Lower leg skin (tissue), 3 donors: ENCODE measurements around the gene TKTL1.

Experiments
- POLR2A ChIP-seq, 2 donors: fragments of 450-650 bp; IDR thresholded peaks; one replicate each; pipeline ENCODE4 v1.6.1; 2016 to 2017; ENCODE audit warnings: antibody characterized with exemption in 2 of 2, mild to moderate bottlenecking in 1 of 2, moderate library complexity in 1 of 2
- TF ChIP-seq, protein P1 (sequence below), 3 donors: fragments of 450-650 bp; IDR thresholded peaks; one replicate each; pipeline ENCODE4 v1.5.1; 2016; ENCODE audit warnings: antibody characterized with exemption in 3 of 3, mild to moderate bottlenecking in 3 of 3, moderate library complexity in 2 of 3

DNA sequence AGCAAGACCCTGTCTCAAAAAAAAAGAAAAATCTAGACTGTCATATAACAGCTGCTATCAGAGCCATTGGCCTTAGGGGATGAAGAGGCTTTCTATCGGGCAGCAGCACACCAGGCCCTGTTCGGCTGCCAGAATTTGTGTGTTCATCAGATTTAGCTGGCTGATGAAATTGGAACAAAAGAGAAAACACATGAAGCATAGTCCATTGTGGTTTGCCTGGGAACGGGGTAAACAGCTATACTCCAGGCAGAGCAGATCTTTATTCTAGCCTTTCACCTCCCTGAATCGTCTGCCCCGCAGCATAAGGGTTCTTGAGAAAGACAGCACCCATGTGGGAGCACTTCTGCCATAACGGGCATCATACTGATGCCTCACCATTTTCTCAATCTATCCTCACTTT is 11.6 kb downstream of the TKTL1 start:
- TF ChIP-seq, protein P1, sequence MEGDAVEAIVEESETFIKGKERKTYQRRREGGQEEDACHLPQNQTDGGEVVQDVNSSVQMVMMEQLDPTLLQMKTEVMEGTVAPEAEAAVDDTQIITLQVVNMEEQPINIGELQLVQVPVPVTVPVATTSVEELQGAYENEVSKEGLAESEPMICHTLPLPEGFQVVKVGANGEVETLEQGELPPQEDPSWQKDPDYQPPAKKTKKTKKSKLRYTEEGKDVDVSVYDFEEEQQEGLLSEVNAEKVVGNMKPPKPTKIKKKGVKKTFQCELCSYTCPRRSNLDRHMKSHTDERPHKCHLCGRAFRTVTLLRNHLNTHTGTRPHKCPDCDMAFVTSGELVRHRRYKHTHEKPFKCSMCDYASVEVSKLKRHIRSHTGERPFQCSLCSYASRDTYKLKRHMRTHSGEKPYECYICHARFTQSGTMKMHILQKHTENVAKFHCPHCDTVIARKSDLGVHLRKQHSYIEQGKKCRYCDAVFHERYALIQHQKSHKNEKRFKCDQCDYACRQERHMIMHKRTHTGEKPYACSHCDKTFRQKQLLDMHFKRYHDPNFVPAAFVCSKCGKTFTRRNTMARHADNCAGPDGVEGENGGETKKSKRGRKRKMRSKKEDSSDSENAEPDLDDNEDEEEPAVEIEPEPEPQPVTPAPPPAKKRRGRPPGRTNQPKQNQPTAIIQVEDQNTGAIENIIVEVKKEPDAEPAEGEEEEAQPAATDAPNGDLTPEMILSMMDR (IDR thresholded peaks at IDR 0.05), result no peak
- no peak for TF ChIP-seq POLR2A (IDR thresholded peaks at IDR 0.05)
